WTC11 (cell line): ENCODE results near the gene AATK.

ENCODE experiments used
- ATF1 ChIP-seq: sonication (generic); formaldehyde crosslinking; IDR thresholded peaks from 2 replicates; pipeline ENCODE4 v1.8.1; 2023; ENCODE audit warnings: mild to moderate bottlenecking, moderate library complexity, missing genetic modification reagents
- FOXJ3 ChIP-seq: sonication (generic); formaldehyde crosslinking; IDR thresholded peaks from 2 replicates; pipeline ENCODE4 v1.9.0; 2021; ENCODE audit warnings: missing genetic modification reagents, mild to moderate bottlenecking, borderline replicate concordance
- MLX ChIP-seq: sonication (generic); formaldehyde crosslinking; IDR thresholded peaks from 2 replicates; pipeline ENCODE4 v1.8.1; 2023; ENCODE audit warnings: mild to moderate bottlenecking, missing genetic modification reagents, moderate library complexity
- NR3C1 ChIP-seq: sonication (generic); formaldehyde crosslinking; conservative IDR thresholded peaks from 2 replicates; pipeline ENCODE4 v1.8.1; 2023; ENCODE audit warnings: low read depth, mild to moderate bottlenecking, missing genetic modification reagents
- RORB ChIP-seq: fragments of 250-450 bp; sonication (Bioruptor Pico); IDR thresholded peaks from 2 replicates; pipeline ENCODE4 v1.9.0; 2021; ENCODE audit warnings: mild to moderate bottlenecking
- SMAD3 ChIP-seq: sonication (generic); formaldehyde crosslinking; IDR thresholded peaks from 2 replicates; pipeline ENCODE4 v1.8.0; 2022; ENCODE audit warnings: missing genetic modification reagents, mild to moderate bottlenecking, borderline replicate concordance
- ZNF423 ChIP-seq: fragments of 250-450 bp; sonication (Bioruptor Pico); IDR thresholded peaks from 2 replicates; pipeline ENCODE4 v2.1.2; 2022; ENCODE audit warnings: mild to moderate bottlenecking, moderate library complexity
- TF ChIP-seq, protein P1 (sequence below): fragments of 200-600 bp; IDR thresholded peaks from 2 replicates; pipeline ENCODE4 v1.8.0; 2022; ENCODE audit warnings: antibody characterized with exemption
- TF ChIP-seq, protein P2 (sequence below): sonication (generic); formaldehyde crosslinking; IDR thresholded peaks from 2 replicates; pipeline ENCODE4 v1.8.1; 2023; ENCODE audit warnings: mild to moderate bottlenecking, missing genetic modification reagents, moderate library complexity
- TF ChIP-seq, protein P3 (sequence below): sonication (generic); formaldehyde crosslinking; IDR thresholded peaks from 2 replicates; pipeline ENCODE4 v1.8.0; 2022; ENCODE audit warnings: missing genetic modification reagents

DNA sequence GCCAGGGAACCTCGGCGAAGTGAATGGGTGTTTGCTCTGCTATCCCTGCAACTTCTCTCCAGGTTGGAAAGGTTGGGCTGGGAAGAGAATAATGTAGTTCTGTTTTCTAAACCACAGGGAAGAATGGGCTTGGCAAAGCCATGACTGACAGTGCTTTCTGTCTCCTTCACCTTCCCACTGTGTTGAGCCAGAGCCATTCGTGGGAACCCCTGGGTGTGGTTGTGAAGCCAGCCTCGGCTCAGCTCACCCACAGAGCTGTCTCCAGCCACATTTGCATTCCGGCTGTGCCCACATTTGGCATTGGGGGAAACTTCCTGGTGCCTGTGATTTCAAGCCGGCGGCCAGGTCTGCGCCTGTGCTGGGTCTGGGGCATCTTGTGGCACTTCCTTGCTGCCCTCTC, 91.1 kb downstream of the AATK start:
- TF ChIP-seq, protein P1, sequence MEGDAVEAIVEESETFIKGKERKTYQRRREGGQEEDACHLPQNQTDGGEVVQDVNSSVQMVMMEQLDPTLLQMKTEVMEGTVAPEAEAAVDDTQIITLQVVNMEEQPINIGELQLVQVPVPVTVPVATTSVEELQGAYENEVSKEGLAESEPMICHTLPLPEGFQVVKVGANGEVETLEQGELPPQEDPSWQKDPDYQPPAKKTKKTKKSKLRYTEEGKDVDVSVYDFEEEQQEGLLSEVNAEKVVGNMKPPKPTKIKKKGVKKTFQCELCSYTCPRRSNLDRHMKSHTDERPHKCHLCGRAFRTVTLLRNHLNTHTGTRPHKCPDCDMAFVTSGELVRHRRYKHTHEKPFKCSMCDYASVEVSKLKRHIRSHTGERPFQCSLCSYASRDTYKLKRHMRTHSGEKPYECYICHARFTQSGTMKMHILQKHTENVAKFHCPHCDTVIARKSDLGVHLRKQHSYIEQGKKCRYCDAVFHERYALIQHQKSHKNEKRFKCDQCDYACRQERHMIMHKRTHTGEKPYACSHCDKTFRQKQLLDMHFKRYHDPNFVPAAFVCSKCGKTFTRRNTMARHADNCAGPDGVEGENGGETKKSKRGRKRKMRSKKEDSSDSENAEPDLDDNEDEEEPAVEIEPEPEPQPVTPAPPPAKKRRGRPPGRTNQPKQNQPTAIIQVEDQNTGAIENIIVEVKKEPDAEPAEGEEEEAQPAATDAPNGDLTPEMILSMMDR = no peak
- TF ChIP-seq ZNF423 = no peak
- TF ChIP-seq FOXJ3 (CRISPR knock-in tag) = no peak
- no peak for TF ChIP-seq ATF1 (CRISPR knock-in tag)
- no peak for TF ChIP-seq MLX (CRISPR knock-in tag)
- TF ChIP-seq, protein P2, sequence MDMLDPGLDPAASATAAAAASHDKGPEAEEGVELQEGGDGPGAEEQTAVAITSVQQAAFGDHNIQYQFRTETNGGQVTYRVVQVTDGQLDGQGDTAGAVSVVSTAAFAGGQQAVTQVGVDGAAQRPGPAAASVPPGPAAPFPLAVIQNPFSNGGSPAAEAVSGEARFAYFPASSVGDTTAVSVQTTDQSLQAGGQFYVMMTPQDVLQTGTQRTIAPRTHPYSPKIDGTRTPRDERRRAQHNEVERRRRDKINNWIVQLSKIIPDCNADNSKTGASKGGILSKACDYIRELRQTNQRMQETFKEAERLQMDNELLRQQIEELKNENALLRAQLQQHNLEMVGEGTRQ (CRISPR knock-in tag) = no peak
- TF ChIP-seq SMAD3 = no peak
- no peak for TF ChIP-seq NR3C1 (CRISPR knock-in tag)
- TF ChIP-seq RORB (CRISPR knock-in tag) = no peak
- TF ChIP-seq, protein P3, sequence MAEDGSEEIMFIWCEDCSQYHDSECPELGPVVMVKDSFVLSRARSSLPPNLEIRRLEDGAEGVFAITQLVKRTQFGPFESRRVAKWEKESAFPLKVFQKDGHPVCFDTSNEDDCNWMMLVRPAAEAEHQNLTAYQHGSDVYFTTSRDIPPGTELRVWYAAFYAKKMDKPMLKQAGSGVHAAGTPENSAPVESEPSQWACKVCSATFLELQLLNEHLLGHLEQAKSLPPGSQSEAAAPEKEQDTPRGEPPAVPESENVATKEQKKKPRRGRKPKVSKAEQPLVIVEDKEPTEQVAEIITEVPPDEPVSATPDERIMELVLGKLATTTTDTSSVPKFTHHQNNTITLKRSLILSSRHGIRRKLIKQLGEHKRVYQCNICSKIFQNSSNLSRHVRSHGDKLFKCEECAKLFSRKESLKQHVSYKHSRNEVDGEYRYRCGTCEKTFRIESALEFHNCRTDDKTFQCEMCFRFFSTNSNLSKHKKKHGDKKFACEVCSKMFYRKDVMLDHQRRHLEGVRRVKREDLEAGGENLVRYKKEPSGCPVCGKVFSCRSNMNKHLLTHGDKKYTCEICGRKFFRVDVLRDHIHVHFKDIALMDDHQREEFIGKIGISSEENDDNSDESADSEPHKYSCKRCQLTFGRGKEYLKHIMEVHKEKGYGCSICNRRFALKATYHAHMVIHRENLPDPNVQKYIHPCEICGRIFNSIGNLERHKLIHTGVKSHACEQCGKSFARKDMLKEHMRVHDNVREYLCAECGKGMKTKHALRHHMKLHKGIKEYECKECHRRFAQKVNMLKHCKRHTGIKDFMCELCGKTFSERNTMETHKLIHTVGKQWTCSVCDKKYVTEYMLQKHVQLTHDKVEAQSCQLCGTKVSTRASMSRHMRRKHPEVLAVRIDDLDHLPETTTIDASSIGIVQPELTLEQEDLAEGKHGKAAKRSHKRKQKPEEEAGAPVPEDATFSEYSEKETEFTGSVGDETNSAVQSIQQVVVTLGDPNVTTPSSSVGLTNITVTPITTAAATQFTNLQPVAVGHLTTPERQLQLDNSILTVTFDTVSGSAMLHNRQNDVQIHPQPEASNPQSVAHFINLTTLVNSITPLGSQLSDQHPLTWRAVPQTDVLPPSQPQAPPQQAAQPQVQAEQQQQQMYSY (CRISPR knock-in tag) = no peak
